ENCODE results near the gene SRD5A1.

DNA sequence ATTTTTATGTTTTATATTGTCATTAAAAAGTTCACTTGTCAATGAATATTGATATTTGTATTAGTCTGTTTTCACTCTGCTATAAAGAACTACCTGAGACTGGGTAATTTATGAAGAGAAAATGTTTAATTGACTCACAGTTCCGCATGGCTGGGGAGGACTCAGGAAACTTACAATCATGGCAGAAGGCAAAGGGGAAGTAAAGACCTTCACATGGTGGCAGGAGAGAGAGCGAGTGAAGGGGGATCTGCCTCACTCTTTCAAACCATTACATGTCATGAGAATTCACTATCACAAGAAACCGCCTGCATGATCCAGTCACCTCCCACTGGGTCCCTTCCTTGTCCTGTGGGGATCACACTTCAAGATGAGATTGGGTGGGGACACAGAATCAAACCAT is 27.4 kb downstream of the SRD5A1 start:
- TF ChIP-seq POLR2A (IDR thresholded peaks at IDR 0.05), result no peak
- no peak for TF ChIP-seq CTCF (IDR thresholded peaks at IDR 0.05)
